Adrenal gland (tissue), 5 donors: ENCODE data around the gene TEAD1.

ENCODE experiments used
- POLR2A ChIP-seq, 2 donors: fragments of 450-650 bp; IDR thresholded peaks; one replicate each; pipeline ENCODE4 v1.6.1; 2017; ENCODE audit warnings: antibody characterized with exemption in 2 of 2, mild to moderate bottlenecking in 2 of 2, moderate library complexity in 1 of 2
- TF ChIP-seq, protein P1 (sequence below), 6 experiments: fragments of 450-650 bp in 4 of 6; fragments of 200-600 bp in 2 of 6; sonication (generic) in 1 of 6; IDR thresholded peaks; 1 replicate in 5 of 6; 2 replicates in 1 of 6; pipeline versions ENCODE4 v1.5.1 to v1.8.0; 2016 to 2021; ENCODE audit warnings: antibody characterized with exemption in 6 of 6, mild to moderate bottlenecking in 2 of 6, moderate library complexity in 1 of 6
- donor health status: DM: no; HTN: no; CAD: no.

- TF ChIP-seq, protein P1, sequence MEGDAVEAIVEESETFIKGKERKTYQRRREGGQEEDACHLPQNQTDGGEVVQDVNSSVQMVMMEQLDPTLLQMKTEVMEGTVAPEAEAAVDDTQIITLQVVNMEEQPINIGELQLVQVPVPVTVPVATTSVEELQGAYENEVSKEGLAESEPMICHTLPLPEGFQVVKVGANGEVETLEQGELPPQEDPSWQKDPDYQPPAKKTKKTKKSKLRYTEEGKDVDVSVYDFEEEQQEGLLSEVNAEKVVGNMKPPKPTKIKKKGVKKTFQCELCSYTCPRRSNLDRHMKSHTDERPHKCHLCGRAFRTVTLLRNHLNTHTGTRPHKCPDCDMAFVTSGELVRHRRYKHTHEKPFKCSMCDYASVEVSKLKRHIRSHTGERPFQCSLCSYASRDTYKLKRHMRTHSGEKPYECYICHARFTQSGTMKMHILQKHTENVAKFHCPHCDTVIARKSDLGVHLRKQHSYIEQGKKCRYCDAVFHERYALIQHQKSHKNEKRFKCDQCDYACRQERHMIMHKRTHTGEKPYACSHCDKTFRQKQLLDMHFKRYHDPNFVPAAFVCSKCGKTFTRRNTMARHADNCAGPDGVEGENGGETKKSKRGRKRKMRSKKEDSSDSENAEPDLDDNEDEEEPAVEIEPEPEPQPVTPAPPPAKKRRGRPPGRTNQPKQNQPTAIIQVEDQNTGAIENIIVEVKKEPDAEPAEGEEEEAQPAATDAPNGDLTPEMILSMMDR (IDR thresholded peaks at IDR 0.05) = no peak
- TF ChIP-seq POLR2A (IDR thresholded peaks at IDR 0.05) = no peak
Observed at GRCh38 chr11:12842933-12843636, 168.9 kb downstream of the TEAD1 start.
